Measurements from ENCODE around the gene DCAF5.
"Not testable (repeated sequence)": the region's sequence is repeated elsewhere in the genome, so short reads cannot be mapped to it uniquely, and the experiment has no call there.

Gene DCAF5

GRCh38 chr14:69042787-69043444, 110.0 kb downstream of the DCAF5 start:
- DNase-seq (ENCODE audit: low read depth in 2 of 2): no peak

DNA sequence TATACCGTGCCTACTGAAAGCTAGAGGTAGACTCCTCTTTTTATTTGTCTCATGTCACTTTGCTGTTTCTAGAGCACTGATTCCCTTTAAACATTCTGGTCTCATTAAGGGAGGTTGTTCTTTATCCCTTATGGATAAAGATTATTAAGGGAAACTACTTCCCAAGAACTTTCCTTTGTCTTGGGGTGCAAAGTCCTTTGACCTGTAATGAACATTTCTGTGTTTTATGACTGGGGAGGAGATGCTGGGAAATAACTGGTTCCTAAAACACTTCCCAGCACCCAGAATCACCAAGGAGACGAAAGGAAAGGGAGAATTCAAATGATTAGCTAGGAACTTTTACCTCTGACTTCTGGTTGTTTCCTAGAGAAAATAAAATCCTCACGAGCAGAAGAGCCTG, 110.6 kb downstream of the DCAF5 start:
- DNase-seq (ENCODE audit: low read depth in 2 of 2): no peak

DNA sequence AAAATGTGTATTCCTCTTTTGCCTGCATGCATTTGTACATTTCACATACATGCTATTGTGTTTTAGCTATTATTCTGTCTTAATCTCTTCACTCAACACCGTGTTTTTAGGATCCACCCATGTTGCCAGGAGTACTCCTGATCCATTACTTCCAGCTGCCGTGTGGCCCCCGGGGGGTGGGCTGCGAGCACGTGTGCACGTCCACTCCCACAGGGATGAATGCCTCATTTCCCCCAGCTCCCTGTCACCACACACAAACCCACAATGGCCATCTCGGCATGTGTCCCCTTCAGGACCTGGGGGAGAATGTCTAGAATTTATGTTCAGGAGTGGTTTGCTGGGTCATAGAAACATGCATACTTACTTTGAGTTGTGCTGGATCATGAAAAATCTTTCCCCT, 111.1 kb downstream of the DCAF5 start:
- no peak for DNase-seq (ENCODE audit: low read depth in 2 of 2)

DNA sequence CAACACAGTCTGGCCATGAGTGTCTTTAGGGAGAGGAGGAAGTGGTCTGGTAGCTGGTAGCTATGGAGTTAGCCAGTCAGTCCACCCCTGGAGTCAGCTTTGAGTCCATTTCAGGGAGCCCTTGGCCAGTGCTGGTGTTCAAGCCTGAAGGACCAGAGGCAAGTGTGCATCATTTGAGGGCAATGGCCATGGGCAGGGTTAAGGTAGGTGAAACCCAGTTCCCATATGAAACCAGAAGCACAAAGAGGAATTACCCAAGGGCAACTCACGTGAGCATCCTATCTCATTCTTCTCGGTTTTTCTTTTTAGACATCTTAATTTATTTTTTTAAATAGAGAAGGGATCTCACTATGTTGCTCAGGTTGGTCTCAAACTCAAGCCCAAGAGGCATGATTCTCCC, 112.6 kb downstream of the DCAF5 start:
- no peak for DNase-seq (ENCODE audit: low read depth in 2 of 2)

DNA sequence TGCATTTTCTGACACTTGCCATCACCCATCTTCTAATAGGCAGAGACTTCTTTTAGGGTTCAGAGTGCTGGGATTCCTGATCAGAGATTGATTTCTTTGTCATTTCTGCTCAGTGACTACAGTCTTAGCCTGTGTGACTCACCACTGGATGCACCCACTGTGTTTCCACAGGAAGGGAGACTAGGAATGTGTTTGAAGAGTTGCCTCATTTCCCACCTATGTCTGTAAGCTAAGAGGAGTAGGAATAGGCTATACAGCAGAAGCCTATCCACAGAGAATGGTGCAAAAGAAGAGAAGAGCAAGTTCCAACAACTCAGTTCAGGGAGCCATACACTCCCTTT, 113.7 kb downstream of the DCAF5 start:
- no peak for DNase-seq (ENCODE audit: low read depth in 2 of 2)

GRCh38 chr14:69038455-69039287, 114.2 kb downstream of the DCAF5 start:
- DNase-seq (ENCODE audit: low read depth in 2 of 2): no peak

DNA sequence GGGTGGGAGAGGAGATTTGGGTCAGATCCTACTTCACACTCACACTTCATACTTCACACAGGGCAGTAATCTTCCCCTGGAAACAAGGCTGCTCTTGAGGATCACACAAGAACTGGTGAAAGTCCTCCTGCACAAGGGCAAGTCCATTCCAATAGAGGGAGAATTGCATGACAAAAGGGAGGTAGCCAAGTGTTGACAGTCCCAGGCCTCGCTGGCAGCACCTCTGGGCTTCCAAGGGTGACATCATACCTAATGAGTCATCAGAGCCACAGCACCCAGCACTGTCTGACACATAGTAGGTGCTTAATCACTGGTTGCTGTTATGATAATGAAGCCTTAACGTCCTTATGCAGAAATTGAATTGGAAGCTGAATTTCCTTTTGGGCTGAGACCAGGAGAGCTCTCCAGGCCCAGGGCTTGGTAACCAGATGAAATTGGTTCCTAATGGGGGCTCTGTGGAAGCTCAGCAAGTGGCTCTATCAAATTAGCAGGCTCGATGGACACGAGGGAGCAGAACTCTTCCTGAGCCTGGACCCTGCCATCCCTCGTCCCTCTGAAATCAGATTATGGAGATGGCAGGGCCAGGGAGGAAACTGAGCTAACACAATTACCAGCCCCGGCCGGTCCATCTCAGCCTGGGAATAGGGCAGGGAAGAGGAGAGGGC, 115.0 kb downstream of the DCAF5 start:
- DNase-seq (ENCODE audit: low read depth in 2 of 2): no peak

DNA sequence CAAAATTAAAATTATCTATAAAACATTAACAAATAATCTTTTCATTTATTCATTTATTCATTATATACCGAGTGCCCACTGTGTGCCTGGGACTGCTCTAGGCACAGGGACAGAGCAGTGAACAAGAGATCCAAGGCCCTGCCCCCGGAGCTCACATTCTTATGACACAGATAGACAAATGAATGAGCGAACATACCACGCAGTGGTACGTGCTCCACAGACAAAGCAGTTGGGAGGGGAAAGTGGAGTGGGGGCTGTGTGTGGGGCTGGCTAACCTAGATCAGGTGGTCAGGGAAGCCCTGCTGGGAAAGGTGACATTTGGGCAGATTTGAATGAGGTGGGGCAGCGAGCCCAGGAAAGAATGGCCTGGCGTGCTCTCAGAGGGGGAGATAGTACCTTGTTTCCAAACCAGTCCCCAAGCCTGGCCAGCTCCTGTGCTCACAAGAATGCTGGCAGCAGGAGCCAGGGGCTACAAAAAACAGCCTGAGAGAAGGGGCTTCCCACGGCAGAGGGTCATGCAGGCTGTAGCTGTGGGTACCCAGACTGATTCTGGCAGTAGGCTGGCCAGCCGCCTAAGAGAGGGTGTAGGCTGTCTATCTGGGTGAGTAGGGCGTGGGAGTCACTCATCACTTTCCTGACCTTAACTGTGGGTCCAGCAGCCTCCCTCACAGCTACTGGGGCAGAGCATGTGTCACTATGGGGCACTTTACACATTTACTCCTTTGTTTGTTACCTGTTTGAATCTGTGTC, 116.0 kb downstream of the DCAF5 start:
- no peak for DNase-seq (ENCODE audit: low read depth in 2 of 2)

- DNase-seq (ENCODE audit: low read depth in 2 of 2): no peak
Observed at GRCh38 chr14:69034612-69035262, 118.2 kb downstream of the DCAF5 start.

DNA sequence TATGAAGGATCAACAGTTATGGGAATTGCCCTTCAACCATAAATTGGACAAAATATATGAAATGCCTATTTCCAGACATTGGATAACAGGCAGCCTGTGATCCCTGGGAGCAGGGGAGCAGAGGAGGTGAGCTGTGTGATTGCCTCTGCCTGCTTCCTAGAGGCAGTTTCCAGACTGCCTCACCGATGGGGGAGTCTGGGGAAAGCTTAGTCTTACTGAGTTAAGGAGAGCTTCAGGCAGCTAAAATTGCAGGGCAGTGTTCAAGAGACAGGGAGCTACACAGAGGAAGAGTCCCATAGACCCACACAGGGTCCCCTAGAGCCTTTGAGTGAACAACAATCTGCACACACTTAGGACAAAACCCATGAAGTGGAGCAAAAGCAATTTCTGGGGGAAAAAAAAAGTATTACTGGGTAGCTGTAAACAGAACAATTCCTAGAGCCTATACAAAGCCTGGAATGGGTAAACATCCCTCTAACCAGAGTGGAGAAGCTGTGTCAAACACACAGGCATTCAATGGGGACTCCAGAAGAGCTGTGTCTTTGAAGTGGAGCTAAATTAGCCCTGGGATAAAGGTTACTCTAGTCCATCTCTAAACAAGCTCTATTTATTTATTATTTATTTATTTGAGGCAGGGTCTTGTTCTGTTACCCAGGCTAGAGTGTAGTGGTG, 125.5 kb downstream of the DCAF5 start:
- DNase-seq (ENCODE audit: low read depth in 2 of 2): no peak

DNA sequence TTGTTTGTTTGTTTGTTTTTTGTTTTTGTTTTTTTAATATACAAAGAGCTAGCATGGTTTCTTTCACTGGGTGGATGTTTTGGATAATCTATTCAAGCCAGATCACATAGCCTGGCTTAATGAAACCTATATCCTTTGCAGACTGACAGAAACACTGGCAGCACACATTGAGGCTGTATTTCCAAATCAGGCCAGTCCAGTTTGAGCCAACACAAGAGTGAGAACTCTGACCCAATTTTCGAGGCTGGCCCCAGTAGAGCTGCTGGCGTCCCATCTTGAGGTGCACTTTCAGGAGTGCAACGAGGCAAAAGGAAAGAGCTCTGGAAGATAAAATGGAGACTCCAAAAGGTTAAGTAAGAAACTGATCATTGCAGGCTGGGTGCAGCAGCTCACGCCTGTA, 129.9 kb downstream of the DCAF5 start:
- DNase-seq (ENCODE audit: low read depth in 2 of 2): no peak

- not testable (repeated sequence) for DNase-seq (ENCODE audit: low read depth in 2 of 2)
Observed at GRCh38 chr14:69022093-69022492, 130.8 kb downstream of the DCAF5 start.

DNA sequence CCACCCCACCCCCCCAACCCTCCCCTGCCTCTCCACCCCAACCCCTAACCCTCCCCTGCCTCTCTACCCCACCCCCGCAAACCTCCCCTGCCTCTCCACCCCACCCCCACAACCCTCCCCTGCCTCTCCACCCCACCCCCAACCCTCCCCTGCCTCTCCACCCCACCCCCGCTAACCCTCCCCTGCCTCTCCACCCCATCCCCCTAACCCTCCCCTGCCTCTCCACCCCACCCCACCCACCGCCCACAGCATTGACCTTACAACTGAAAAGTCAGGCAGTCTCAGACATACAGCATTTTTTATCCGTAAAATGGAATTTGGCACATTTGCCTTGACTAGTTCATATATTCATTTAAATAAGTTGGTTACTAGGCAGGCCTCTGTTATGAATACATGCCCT, 135.2 kb downstream of the DCAF5 start:
- DNase-seq (ENCODE audit: low read depth in 2 of 2): no peak

GRCh38 chr14:69014829-69015259, 138.1 kb downstream of the DCAF5 start:
- DNase-seq (ENCODE audit: low read depth in 2 of 2): no peak

GRCh38 chr14:69013943-69014782, 138.8 kb downstream of the DCAF5 start:
- DNase-seq (ENCODE audit: low read depth in 2 of 2): no peak

- DNase-seq (ENCODE audit: low read depth in 2 of 2): no peak
Observed at GRCh38 chr14:69012256-69012953, 140.5 kb downstream of the DCAF5 start.

DNA sequence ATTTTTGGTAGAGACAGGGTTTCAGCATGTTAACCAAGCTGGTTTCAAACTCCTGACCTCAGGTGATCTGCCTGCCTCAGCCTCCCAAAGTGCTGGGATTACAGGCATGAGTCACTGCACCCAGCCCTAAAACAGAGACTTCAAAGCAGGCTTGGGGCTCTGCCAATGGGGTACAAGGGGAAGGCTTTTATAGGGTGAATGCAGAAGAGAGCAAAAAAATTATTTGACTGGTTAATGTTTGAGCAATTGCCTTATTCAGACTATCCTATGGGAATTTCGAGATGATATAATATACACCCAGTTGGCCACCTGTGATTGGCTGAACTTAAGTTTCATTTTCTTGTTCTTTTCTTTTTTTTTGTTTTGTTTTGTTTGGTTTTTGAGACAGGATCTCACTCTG, 142.3 kb downstream of the DCAF5 start:
- no peak for DNase-seq (ENCODE audit: low read depth in 2 of 2)

GRCh38 chr14:69008421-69008884, 144.5 kb downstream of the DCAF5 start:
- DNase-seq (ENCODE audit: low read depth in 2 of 2): no peak

- DNase-seq (ENCODE audit: low read depth in 2 of 2): no peak
Observed at GRCh38 chr14:69006346-69006745, 146.6 kb downstream of the DCAF5 start.
